Glutamatergic neuron (in vitro differentiated cells): Measurements from ENCODE around the gene IFNG. TPM values are rescaled to one million over a fixed set of nuclear protein-coding genes. Genes with fewer than 3 reads are reported as not detected.

Source experiments
- DNase-seq: peaks from one replicate; pipeline ENCODE4 v3.0.0; 2022
- H3K27ac Mint-ChIP-seq: one replicate; pipeline ENCODE4 v1.8.0; 2020; ENCODE audit warnings: mild to moderate bottlenecking, mixed read lengths, inconsistent platforms; ENCODE audit not compliant: unreplicated experiment
- H3K27me3 Mint-ChIP-seq: one replicate; pipeline ENCODE4 v1.8.0; 2020; ENCODE audit warnings: mild to moderate bottlenecking, moderate library complexity, mixed read lengths, inconsistent platforms; ENCODE audit not compliant: unreplicated experiment
- H3K36me3 Mint-ChIP-seq: one replicate; pipeline ENCODE4 v1.8.0; 2020; ENCODE audit warnings: mild to moderate bottlenecking, mixed read lengths, inconsistent platforms; ENCODE audit not compliant: unreplicated experiment
- H3K4me1 Mint-ChIP-seq: one replicate; pipeline ENCODE4 v1.8.0; 2020; ENCODE audit warnings: mild to moderate bottlenecking, low read depth, mixed read lengths, inconsistent platforms; ENCODE audit not compliant: unreplicated experiment
- H3K4me3 Mint-ChIP-seq: one replicate; pipeline ENCODE4 v1.8.0; 2020; ENCODE audit warnings: mild to moderate bottlenecking, mixed read lengths, inconsistent platforms; ENCODE audit not compliant: unreplicated experiment
- H3K9me3 Mint-ChIP-seq: one replicate; pipeline ENCODE4 v1.8.0; 2020; ENCODE audit warnings: mild to moderate bottlenecking, moderate library complexity, mixed read lengths, inconsistent platforms; ENCODE audit not compliant: unreplicated experiment
- total RNA-seq: library from RNA; stranded (reverse); fragmentation: NEBNext Ultra II Directional; extraction: Animal tissue kit (Norgen Biotek cat#: 25700); gene quantifications from one replicate; pipeline ENCODE4 v1.2.1, GENCODE V29; 2021; ENCODE audit not compliant: unreplicated experiment
- TF ChIP-seq, protein P1 (sequence below): fragments of 200-600 bp; sonication (generic); IDR thresholded peaks from one replicate; pipeline ENCODE4 v1.5.0; 2021; ENCODE audit not compliant: partially characterized antibody, unreplicated experiment

The IFNG gene
- total RNA-seq, 1 donor from 2014 or later = not detected

DNA sequence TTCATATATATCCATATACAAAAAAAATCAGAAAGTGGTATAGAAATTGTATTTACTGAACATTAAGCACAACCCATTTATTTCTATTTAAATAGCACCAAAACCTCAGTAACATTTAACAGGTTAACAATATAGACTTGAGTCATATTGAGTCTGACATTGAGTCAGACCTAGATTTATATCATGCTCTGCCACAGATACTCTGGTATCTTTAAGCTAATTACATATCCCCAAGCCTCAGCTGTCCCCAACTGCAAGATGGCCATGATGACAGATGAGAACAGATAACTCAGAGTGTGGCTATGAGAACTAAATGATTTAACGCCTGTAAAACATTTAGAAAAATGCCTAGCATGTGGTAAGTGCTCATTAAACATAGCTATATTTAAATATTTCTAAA is 40.3 kb downstream of the IFNG start:
- H3K27me3 Mint-ChIP-seq = no peaks in the 10 kb centered on the region
- TF ChIP-seq, protein P1, sequence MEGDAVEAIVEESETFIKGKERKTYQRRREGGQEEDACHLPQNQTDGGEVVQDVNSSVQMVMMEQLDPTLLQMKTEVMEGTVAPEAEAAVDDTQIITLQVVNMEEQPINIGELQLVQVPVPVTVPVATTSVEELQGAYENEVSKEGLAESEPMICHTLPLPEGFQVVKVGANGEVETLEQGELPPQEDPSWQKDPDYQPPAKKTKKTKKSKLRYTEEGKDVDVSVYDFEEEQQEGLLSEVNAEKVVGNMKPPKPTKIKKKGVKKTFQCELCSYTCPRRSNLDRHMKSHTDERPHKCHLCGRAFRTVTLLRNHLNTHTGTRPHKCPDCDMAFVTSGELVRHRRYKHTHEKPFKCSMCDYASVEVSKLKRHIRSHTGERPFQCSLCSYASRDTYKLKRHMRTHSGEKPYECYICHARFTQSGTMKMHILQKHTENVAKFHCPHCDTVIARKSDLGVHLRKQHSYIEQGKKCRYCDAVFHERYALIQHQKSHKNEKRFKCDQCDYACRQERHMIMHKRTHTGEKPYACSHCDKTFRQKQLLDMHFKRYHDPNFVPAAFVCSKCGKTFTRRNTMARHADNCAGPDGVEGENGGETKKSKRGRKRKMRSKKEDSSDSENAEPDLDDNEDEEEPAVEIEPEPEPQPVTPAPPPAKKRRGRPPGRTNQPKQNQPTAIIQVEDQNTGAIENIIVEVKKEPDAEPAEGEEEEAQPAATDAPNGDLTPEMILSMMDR = no peak
- H3K36me3 Mint-ChIP-seq = no peaks in the 10 kb centered on the region
- peaks cover 2% of the 10 kb centered on the region for H3K9me3 Mint-ChIP-seq
- H3K27ac Mint-ChIP-seq = no peak overlapping the region
- H3K4me3 Mint-ChIP-seq = no peak overlapping the region
- DNase-seq = no peak
- peaks cover 9% of the 10 kb centered on the region for H3K4me1 Mint-ChIP-seq

DNA sequence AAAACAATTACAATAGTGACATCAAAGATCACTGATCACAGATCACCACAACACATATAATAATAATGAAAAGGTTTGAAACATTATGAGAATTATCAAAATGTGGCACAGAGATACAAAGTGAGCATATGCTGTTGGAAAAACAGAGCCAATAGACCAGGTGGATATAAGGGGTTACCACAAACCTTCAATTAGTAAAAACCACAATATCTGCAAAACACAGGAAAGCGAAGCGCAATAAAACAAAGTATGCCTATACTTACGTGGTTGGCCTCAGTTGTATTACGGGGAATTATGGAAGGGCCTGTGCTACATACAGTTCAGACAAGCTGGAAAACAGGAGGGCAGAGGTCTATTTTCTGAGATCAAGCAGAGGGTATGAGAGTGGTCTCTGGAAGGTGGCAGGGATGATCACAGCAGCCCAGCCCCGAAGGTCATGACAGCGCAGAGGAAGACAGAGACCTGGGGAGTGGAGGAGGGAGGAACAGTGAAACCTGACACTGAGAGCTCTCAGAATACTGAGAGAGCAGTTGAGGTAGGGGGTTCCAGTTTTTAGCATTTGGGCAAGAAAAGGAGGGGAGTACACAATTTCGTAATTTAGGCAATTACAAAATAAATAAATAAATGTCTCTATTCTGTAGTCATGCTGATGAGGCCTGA is 41.3 kb downstream of the IFNG start:
- Mint-ChIP-seq H3K27ac (no peak overlapping the region), H3K36me3 (no peaks in the 10 kb centered on the region), H3K27me3 (no peaks in the 10 kb centered on the region), H3K4me1 (peaks cover 9% of the 10 kb centered on the region), H3K9me3 (peaks cover 2% of the 10 kb centered on the region), H3K4me3 (no peak overlapping the region)
- DNase-seq = no peak
- TF ChIP-seq, protein P1 = no peak

DNA sequence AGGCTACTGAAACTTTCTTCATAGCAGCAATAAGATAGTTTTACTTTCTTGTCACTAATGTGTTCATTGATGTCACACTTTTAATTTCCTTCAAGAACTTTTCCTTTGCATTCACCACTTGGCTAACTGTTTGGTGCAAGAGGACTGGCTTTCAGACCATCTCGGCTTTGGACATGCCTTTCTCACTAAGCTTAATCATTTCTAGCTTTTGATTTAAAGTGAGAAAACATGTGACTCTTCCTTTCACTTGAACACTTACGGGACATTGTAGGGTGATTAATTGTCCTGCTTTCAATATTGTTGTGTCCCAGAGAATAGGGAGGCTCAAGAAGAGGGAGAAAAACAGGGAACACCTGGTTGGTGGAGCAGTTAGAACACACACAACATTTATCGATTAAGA is 41.9 kb downstream of the IFNG start:
- TF ChIP-seq, protein P1 = no peak
- no peak overlapping the region for H3K27ac Mint-ChIP-seq
- H3K4me1 Mint-ChIP-seq = peaks cover 9% of the 10 kb centered on the region
- H3K9me3 Mint-ChIP-seq = peaks cover 2% of the 10 kb centered on the region
- no peak for DNase-seq
- H3K36me3 Mint-ChIP-seq = no peaks in the 10 kb centered on the region
- no peaks in the 10 kb centered on the region for H3K27me3 Mint-ChIP-seq
- no peak overlapping the region for H3K4me3 Mint-ChIP-seq

DNA sequence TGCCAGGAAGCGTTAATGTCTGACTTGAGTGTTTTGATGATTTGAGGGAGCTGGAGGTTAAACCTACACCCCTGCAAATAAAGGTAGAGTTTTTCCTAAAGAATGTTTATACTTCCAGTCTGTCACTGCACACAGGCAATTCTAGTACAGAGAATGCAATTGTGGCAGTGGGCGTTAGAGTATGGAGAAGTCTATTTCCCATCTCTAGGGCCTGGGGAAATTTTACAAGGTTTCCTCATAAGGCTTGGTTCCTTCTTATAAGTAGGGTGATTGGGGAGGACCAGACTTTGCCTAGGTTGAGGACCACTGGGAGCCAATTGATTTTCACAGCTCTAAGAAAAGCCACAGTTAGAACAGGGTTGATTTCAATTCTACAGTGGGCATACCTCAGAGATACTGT is 44.3 kb downstream of the IFNG start:
- no peaks in the 10 kb centered on the region for H3K27me3 Mint-ChIP-seq
- H3K36me3 Mint-ChIP-seq = no peaks in the 10 kb centered on the region
- H3K4me1 Mint-ChIP-seq = peaks cover 9% of the 10 kb centered on the region
- TF ChIP-seq, protein P1 = no peak
- peaks cover 2% of the 10 kb centered on the region for H3K9me3 Mint-ChIP-seq
- no peak for DNase-seq
- H3K27ac Mint-ChIP-seq = no peak overlapping the region
- H3K4me3 Mint-ChIP-seq = no peak overlapping the region

DNA sequence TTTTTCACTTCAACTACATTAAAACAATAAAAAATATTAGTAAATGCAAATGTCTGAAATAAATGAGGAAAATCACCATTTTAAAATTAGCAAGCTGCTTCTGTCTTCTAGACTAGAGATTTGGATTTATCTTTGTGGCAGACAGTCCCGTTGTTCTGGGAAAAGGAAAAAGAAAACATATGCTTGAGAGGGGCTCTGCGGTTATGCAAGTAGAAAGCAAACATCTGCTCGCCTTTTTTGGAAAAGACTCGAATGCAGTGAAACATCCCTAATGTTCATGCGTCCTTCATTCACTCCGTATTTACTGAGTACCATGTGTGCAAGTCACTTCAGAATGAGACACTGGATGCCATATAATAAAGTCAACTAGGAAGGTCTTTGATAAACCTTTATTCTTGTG is 44.9 kb downstream of the IFNG start:
- Mint-ChIP-seq H3K36me3 (no peaks in the 10 kb centered on the region), H3K27me3 (no peaks in the 10 kb centered on the region), H3K4me1 (peaks cover 8% of the 10 kb centered on the region), H3K9me3 (peaks cover 2% of the 10 kb centered on the region), H3K27ac (no peak overlapping the region), H3K4me3 (no peak overlapping the region)
- TF ChIP-seq, protein P1 = no peak
- DNase-seq = no peak
